Measurements from ENCODE around the gene HAND2.

DNA sequence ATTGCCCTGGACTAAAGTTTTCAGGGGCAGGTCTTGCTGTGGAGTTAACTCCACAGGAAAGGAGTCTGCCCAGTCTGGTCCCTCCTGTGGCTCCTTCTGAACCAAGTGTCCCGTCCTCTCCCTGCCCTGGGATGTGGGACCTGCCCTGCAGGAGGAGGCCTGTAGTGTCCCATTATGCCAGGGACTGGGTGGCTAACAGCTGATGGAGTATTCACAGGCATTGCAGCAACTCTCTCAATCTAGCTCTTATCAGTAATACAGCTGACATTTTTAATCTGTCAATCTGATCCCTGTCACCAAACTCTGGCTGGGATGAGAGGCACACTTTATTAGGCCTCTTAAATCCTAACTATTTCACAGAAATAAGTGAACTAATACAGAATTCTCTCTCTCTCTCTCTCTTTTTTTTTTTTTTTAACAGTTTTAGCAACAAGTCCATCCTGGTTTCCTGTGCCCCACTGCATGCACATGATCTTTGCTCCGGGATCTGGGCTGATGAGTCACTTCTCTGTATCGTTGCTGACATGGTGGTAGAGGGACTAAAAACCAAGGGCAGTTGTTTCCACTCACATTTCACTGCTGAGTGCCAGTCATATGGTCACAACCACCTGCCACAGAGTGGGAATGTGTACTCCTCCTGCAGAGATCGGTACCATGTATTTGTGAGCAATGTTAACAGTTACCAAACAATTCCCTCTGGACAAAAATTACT lies 39.1 kb downstream of the HAND2 start:
- TF ChIP-seq, protein P1, sequence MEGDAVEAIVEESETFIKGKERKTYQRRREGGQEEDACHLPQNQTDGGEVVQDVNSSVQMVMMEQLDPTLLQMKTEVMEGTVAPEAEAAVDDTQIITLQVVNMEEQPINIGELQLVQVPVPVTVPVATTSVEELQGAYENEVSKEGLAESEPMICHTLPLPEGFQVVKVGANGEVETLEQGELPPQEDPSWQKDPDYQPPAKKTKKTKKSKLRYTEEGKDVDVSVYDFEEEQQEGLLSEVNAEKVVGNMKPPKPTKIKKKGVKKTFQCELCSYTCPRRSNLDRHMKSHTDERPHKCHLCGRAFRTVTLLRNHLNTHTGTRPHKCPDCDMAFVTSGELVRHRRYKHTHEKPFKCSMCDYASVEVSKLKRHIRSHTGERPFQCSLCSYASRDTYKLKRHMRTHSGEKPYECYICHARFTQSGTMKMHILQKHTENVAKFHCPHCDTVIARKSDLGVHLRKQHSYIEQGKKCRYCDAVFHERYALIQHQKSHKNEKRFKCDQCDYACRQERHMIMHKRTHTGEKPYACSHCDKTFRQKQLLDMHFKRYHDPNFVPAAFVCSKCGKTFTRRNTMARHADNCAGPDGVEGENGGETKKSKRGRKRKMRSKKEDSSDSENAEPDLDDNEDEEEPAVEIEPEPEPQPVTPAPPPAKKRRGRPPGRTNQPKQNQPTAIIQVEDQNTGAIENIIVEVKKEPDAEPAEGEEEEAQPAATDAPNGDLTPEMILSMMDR (IDR thresholded peaks at IDR 0.05), result no peak
- TF ChIP-seq, protein P2, sequence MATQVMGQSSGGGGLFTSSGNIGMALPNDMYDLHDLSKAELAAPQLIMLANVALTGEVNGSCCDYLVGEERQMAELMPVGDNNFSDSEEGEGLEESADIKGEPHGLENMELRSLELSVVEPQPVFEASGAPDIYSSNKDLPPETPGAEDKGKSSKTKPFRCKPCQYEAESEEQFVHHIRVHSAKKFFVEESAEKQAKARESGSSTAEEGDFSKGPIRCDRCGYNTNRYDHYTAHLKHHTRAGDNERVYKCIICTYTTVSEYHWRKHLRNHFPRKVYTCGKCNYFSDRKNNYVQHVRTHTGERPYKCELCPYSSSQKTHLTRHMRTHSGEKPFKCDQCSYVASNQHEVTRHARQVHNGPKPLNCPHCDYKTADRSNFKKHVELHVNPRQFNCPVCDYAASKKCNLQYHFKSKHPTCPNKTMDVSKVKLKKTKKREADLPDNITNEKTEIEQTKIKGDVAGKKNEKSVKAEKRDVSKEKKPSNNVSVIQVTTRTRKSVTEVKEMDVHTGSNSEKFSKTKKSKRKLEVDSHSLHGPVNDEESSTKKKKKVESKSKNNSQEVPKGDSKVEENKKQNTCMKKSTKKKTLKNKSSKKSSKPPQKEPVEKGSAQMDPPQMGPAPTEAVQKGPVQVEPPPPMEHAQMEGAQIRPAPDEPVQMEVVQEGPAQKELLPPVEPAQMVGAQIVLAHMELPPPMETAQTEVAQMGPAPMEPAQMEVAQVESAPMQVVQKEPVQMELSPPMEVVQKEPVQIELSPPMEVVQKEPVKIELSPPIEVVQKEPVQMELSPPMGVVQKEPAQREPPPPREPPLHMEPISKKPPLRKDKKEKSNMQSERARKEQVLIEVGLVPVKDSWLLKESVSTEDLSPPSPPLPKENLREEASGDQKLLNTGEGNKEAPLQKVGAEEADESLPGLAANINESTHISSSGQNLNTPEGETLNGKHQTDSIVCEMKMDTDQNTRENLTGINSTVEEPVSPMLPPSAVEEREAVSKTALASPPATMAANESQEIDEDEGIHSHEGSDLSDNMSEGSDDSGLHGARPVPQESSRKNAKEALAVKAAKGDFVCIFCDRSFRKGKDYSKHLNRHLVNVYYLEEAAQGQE (IDR thresholded peaks at IDR 0.05; ENCODE audit: insufficient read depth in 1 of 2, low read depth in 2 of 2, low read length in 1 of 2), result no peak
